ENCODE measurements around the gene SLC24A3.

The SLC24A3 gene

GRCh38 chr20:19392344-19393130 lies 180.1 kb downstream of the SLC24A3 start:
- no peak for DNase-seq (ENCODE audit: low read depth)

DNA sequence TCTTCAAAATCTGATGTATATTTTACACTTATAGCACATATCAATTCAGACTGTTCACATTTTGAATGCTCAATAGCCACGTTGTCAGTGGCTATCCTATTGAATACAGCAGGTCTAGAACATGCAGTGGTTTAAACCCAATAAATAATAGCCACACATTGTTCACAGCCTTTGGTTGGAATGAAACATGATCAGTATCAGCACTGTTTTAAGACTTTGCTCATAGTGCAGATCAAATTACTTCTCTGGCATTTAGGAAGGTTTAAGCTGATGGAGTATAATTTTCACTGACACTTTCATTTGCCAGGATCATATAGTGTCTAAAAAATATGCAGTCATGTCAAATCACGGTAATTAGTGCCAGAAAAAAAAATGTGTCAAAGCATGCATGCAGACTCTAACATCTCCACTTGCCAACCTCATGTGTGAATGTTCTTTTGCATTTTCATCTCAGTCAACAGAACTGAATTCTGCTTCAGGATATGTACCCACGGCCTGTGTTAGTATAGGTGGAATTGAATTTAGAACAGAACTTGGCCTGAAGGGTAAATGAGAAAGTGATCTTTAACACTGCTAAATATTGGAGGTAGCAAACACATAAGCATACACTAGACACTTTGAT lies 184.1 kb downstream of the SLC24A3 start:
- no peak for DNase-seq (ENCODE audit: low read depth)

GRCh38 chr20:19397226-19397625 lies 184.8 kb downstream of the SLC24A3 start:
- DNase-seq (ENCODE audit: low read depth), result no peak

GRCh38 chr20:19397666-19398065 lies 185.2 kb downstream of the SLC24A3 start:
- DNase-seq (ENCODE audit: low read depth), result no peak

DNA sequence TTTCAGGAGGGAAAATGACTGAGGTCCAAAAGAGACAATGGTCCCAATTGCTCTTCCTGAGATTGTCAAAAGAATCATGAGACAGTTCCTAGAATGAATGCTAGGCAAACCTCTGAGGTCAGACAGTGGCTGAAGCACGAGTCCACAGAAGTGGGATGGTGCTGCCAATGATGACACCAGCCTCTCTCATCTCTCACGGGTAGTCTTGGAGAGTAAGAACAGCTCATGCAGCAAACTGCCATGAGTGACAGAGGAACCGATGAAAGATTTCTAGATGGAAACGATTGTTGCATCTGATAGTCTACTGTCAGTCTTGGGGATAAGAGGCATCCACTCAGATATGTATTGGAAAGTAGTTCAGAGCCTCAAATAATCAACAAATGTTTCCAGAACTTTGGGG lies 188.7 kb downstream of the SLC24A3 start:
- no peak for DNase-seq (ENCODE audit: low read depth)

GRCh38 chr20:19403549-19403948 lies 191.1 kb downstream of the SLC24A3 start:
- DNase-seq (ENCODE audit: low read depth), result no peak

DNA sequence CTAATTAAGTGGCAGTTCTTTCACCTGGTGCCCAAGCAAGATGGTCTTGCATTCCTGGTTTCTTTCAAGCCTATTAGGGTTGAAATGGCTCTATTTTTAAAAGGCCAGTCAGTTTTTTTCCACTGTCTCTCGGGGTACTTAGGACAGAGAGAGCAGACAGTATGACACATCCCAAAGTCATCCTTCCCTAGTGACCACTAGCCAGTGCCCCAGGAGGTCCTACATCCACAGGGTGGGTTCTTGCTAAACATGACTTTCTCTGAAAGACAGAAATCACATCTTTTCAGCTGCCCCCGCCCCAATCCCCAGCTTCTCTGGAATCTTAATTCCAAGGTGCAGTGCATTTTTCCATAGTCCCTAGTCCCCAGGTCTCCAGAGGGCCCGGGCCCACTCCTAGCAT lies 192.4 kb downstream of the SLC24A3 start:
- no peak for DNase-seq (ENCODE audit: low read depth)

GRCh38 chr20:19405958-19406357 lies 193.5 kb downstream of the SLC24A3 start:
- DNase-seq (ENCODE audit: low read depth), result no peak

- DNase-seq (ENCODE audit: low read depth), result no peak
Measured at GRCh38 chr20:19406381-19406780, 193.9 kb downstream of the SLC24A3 start.

DNA sequence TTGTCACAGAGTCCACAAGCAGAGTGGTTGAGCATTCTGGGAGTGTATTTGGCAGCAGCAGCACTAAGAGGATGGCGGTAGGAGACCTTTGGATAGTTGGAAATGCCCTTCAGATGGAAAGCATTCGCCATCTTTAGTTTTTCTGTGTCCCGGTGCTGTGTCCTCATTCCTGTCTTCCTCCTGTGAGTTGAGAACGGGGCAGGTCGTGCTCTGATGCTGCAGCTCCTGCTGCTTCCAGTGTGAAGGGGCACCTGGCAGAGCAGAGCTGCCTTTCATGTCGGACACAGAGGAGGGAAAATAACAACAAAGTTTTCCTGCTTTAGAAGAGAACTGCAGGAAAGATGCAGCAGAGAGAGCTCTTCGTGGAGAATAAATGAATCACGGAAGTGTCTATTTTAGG lies 194.8 kb downstream of the SLC24A3 start:
- DNase-seq (ENCODE audit: low read depth), result no peak

DNA sequence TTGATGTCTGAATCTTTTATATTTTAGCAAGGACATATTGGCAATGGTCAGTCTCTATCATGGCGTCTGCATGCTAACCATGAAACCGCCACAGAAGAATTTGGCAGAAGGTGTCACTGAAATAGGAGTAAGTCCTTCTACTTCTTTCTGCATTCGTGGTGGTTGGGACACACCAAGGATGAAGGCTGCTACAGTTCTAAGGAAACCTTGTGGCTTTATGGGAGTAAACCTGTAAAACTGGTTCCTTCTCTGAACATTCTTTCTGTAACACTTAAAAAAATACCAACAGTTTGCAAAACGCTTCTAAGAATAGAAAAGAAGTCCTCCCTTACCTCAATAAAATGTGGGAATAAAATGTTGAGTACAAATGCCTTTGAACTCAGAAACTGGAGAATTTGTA lies 195.3 kb downstream of the SLC24A3 start:
- DNase-seq (ENCODE audit: low read depth), result no peak

DNA sequence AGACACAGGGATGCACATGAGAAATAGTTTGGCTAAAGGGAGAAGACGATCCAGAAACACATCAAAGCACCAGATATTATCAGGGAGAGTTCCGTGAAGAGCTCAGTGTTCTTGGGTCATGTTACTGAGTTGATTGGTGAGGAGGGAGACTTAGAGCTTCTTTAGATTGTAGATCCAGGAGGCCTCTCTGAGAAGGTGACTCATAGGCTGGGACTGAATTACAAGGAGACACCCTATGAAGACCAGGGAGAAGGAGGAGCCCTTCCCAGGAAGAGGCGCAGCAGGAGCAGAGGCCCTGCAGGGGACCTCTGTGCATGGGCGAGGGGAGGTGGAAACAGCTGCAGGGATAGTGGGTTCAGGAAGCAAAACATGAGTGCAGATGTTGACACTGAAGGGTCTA lies 196.5 kb downstream of the SLC24A3 start:
- no peak for DNase-seq (ENCODE audit: low read depth)

DNA sequence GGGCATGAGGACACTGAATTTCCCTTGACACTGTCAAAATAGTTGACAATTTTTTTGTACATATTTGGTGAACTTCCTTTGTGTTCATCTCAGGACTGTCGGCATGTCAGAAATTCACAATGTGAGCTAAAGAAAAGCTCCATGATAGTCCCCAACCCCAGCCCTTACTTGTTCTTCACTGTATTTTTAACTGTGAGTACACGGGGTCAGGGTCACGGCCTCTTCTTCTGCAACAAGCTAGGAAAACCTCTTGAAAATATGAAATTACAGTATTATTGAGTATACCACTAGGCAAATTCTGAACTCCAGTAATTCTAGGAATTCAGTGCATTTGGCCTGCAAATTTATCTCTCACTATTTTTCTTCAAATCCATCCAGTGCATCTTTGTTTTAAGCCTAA lies 199.4 kb downstream of the SLC24A3 start:
- DNase-seq (ENCODE audit: low read depth), result no peak

DNA sequence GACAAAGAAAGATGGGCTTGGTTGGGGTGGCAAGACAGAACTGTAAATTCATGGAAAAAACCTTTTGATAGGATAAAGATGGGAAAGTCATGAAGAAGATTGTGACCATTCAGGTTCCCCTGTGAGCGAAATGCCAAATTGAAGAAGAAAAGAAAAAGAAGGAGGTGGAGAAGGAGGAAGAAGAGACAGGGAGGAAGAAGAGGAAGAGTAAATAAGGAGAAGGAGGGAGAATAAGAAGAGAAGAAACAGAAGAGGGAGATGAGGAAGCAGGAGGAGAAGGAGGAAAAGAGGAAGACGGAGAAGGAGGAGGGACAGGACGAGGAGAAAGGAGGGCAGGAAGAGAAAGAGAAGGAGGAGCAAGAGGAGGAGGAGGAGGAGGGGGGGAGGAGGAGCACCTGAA lies 199.8 kb downstream of the SLC24A3 start:
- DNase-seq (ENCODE audit: low read depth), result no peak

- DNase-seq (ENCODE audit: low read depth), result no peak
Measured at GRCh38 chr20:19414600-19414999, 202.2 kb downstream of the SLC24A3 start.

DNA sequence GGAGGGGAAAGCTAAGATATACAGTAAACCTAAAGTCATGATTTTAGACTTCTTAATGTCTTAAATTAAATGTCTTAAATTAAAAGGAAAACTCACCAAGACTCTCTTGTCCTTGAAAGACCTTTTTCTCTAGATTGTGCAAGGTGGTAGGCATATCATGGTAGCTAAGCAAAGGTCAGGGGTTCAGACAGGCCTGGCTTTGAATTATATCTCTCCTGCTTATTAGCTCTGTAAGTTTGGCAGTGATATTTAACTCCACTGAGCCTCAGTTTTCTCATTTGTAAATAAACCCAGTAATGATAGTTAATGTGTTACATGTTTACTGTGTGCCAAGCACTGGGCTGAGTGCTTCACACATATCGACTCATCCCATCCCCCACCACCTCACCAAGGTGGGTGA lies 203.3 kb downstream of the SLC24A3 start:
- DNase-seq (ENCODE audit: low read depth), result no peak

GRCh38 chr20:19416627-19417026 lies 204.2 kb downstream of the SLC24A3 start:
- DNase-seq (ENCODE audit: low read depth), result no peak

GRCh38 chr20:19419396-19419795 lies 207.0 kb downstream of the SLC24A3 start:
- DNase-seq (ENCODE audit: low read depth), result no peak

- no peak for DNase-seq (ENCODE audit: low read depth)
Measured at GRCh38 chr20:19423097-19423899, 210.9 kb downstream of the SLC24A3 start.

- DNase-seq (ENCODE audit: low read depth), result no peak
Measured at GRCh38 chr20:19423900-19424620, 211.6 kb downstream of the SLC24A3 start.

GRCh38 chr20:19426356-19426755 lies 213.9 kb downstream of the SLC24A3 start:
- no peak for DNase-seq (ENCODE audit: low read depth)

GRCh38 chr20:19427480-19427879 lies 215.0 kb downstream of the SLC24A3 start:
- no peak for DNase-seq (ENCODE audit: low read depth)

Measured in ELR (cell line).